Stimulated activated CD8-positive, alpha-beta memory T cell treated with anti-CD3 and anti-CD28 coated beads, Interleukin-4, amount 100 ng/mL, for 24 hours (primary cell): ENCODE results near the gene ZNF839.
A peak's percentile ranks its signal among the peaks of the same experiment; 100 is the strongest.
"Not testable (repeated sequence)": the region's sequence is repeated elsewhere in the genome, so short reads cannot be mapped to it uniquely, and the experiment has no call there.

ENCODE experiments used
- DNase-seq: peaks from one replicate; pipeline ENCODE4 v3.0.0-alpha.2; 2020; ENCODE audit warnings: low read depth

Gene ZNF839

DNA sequence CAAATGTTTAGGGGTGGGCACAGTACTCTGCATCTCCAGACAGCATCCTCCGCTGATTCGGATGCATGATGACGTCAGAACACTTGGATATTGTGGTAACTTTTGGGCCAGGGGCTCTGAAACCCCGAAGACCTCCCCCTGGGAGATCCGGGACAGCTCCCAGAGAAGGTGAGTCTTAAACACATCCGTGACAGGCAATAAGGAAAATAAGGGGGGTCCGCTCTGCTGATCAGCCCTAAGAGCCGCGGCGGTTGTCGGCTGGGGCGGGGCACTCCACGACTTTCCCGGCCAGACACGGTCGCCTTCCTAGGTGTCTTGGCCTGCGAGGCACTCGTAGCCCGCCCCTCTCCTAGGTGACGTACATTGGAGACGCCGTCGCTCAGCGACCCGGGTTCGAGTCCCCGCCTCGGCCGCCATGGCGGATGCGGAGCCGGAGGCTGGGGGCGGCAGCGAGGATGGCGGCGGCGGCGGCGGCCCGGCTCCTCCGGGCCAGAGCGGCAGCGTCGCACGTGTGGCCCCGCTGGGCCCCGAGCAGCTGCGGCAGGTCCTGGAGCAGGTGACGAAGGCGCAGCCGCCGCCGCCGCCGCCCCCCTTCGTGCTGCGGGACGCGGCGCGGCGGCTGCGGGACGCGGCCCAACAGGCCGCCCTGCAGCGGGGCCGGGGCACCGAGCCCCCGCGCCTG lies at the start of gene ZNF839:
Gene ZNF839, plus strand, starts transcription at position 396 of the 682 bp plus-strand sequence. Its CDS starts 20 bp downstream, at position 416.
- peak; percentile 92 for DNase-seq

DNA sequence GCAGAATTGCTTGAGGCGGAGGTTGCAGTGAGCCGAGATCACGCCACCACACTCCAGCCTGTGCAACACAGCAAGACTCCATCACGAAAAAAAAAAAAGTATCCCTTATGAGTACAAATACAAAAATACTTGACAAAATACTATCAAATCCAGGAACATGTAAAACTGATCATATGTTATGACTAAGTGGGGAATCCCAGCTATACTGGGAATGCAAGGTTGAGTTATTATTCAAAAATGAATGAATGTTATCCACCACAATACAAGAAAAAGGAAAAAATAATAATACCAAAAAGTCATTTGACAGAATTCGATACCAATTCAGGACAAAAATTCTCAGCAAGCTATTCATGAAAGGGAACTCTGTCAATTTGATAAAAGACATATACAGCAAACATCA lies 47.2 kb upstream of the ZNF839 start:
- no peak for DNase-seq

- no peak for DNase-seq
Measured at GRCh38 chr14:102275866-102276265, 43.7 kb upstream of the ZNF839 start.

DNA sequence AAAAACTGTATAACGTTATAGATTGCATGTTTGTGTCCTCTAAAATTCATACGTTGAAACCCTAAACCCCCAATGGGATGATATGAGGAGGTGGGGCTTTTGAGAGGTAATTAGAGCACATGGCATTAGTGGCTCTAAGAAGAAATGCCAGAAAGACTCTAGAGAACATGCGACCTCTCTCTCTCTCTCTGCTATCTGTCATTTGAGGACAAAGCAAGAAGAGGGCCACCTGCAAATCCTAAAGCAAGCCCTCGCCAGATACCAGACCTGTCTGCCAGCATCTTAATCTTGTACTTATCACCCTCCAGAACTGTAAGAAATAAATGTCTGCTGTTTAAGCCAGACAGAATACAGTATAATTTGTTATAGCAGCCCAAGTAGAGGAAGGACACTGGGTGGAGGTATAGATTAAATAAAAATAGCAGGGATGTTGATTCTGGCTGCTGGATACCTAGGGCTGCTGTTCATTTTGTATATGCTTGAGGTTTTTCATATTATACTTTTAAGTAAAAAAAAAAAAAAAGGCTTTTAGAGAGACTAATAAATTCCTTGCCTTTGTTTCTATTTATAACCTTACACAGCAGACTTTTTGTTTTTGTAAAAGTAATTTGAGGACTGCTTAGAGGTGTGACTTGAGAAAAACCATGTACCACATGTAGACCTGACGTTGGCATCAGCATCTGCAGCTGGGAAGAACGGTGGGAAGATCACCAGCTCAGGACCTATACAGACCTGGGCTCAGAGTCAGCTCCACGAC lies 41.5 kb upstream of the ZNF839 start:
- DNase-seq = no peak

- DNase-seq = no peak
Measured at GRCh38 chr14:102278631-102278935, 41.0 kb upstream of the ZNF839 start.

GRCh38 chr14:102279282-102279681 lies 40.3 kb upstream of the ZNF839 start:
- no peak for DNase-seq

DNA sequence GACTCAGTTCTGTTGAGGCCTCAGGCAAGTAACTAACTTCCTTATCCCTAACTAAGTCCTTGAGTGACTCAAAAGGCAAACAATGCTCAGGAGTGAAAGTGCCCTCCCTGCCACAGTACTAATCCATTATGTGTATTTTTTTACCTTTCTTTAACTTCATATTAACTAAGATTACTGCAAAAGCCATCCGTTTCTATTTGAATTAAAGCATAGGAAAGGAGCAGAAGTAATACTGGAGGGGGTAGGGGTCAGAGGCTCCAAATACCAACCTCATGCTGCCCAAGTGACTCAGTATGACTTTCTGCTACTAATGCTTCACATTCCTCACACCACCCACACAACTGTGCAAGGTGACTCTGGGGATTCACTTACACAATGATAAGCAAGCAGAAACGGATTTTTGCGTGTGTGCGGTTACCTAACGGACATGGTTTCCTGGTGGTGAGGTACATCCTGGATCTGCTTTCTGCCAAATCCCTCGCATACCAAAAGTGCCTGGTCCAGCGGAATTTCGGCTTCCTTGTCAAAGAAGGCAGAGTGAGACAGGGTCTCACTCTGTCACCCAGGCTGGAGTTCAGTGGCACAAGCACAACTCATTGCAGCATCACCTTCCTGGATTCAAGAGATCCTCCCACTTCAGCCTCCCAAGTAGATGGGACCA lies 39.7 kb upstream of the ZNF839 start:
- DNase-seq = no peak

- DNase-seq = no peak
Measured at GRCh38 chr14:102280376-102280962, 39.1 kb upstream of the ZNF839 start.

- DNase-seq = no peak
Measured at GRCh38 chr14:102282751-102283465, 36.6 kb upstream of the ZNF839 start.

DNA sequence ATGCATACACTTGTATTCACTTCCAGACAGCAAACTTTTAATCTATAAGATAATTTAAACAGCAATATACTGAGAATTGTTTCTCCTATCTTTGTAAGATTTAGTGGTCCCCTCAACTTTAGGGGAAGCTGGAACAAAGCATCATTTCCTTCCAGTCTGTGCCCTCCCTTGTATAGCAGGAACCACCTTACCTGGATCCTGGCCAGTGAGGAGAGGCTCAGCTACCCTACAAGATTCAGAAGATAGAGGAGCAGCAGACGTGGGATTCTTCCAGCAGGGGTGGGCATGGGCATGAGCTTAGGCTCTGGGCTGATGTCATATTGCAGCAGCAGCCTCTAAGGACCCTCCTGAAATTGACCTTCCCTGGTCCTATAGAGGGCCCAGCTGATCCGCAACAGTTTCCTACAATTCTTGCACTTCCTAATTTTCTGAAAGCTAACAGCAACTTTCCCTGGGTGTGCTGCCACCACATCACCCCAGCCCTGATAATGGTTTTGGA lies 35.9 kb upstream of the ZNF839 start:
- DNase-seq = no peak

DNA sequence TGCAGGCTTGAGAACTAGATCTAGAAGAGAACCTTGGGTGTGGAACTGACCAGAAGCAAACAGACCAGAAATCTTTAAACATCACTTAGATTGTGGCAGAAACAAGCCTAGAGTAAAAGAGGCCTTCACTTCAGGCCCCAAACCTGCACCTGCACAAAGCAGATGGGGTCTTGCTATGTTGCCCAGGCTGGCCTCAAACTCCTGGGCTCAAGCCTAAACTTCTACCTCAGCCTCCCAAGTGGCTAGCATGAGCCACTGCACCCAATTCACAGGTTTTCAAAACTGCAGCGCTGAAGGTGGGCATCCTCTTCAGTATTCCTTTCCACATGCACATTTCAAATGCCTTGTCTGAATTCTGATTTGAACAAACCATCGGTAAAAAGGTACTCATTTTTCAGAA lies 34.4 kb upstream of the ZNF839 start:
- DNase-seq = no peak

DNA sequence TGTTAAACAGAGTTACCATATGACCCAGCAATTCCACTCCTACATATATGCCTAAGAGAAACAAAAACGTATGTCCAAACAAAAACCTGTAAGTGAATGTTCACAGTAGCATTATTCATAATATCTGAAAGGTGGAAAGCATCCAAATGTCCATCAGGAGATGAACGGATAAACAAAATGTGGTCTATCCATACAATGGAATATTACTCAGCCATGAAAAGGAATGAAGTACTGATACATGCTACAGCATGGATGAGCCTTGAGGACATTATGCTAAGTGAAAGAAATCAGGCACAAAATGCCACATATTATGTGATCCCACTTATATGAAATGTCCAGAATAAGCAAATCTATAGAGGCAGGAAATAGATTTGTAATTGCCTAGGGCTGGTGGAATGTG lies 31.4 kb upstream of the ZNF839 start:
- DNase-seq = no peak

DNA sequence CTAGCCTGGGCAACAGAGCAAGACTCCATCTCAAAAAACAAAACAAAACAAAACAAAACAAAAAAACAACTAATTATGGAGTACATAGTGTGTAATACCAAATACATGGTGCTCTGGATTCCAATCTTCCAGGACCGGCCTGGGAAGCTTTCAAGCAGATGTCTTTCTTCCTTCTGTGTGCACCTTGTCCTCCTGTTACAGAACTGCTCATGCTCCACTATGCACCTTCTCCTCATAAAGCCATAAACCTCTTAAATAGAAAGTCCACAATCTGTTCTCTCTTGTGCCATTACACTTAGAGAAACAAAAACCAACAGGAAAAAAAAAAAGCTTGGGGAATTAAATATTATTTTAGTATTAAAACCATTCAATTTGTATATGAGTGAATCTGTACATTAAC lies 27.1 kb upstream of the ZNF839 start:
- DNase-seq = no peak

GRCh38 chr14:102293781-102294180 lies 25.8 kb upstream of the ZNF839 start:
- no peak for DNase-seq

DNA sequence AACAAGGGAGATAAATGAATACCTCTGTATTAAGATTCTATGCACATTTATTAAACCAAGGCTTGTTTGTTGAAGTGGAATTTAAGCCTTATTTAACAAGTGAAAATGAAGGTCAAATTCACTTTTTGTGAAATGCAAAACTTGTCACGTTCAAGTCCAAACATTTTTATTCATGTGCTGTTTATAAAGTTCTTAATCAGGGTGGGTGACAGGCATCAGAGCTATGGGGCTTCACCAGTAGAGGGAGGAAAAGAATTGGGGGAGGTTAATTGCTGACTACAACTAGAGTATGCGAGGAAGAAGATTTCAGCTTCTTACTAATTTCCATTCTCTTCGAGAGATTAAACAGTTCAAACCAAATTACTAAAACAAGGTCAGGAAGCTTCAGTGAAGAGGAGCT lies 24.3 kb upstream of the ZNF839 start:
- no peak for DNase-seq

DNA sequence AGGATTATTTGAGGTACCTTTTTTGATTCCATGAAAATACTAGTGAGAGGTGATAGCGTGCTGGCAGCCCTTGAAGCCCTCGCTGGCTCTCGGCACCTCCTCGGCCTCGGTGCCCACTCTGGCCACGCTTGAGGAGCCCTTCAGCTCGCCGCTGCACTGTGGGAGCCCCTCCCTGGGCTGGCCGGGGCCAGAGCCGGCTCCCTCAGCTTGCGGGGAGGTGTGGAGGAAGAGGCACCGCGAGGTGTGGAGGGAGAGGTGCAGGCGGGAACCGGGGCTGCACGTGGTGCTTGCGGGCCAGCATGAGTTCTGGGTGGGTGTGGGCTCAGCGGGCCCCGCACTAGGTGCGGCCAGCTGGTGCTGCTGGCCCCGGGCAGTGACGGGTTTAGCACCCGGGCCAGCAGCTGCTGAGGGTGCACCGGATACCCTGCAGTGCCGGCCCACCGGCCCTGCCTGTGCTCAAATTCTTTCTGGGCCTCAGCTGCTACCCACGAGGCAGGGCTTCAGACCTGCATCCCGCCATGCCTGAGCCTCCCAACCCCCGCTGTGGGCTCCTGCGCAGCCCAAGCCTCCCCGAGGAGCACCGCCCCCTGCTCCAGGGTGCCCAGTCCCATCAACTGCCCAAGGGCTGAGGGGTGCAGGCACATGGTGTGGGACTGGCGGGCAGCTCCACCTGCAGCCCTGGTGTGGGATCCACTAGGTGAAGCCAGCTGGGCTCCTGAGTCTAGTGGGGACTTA lies 21.9 kb upstream of the ZNF839 start:
- no peak for DNase-seq

GRCh38 chr14:102298303-102299070 lies 21.1 kb upstream of the ZNF839 start:
- DNase-seq = not testable (repeated sequence)

- DNase-seq = no peak
Measured at GRCh38 chr14:102303664-102304063, 15.9 kb upstream of the ZNF839 start.

DNA sequence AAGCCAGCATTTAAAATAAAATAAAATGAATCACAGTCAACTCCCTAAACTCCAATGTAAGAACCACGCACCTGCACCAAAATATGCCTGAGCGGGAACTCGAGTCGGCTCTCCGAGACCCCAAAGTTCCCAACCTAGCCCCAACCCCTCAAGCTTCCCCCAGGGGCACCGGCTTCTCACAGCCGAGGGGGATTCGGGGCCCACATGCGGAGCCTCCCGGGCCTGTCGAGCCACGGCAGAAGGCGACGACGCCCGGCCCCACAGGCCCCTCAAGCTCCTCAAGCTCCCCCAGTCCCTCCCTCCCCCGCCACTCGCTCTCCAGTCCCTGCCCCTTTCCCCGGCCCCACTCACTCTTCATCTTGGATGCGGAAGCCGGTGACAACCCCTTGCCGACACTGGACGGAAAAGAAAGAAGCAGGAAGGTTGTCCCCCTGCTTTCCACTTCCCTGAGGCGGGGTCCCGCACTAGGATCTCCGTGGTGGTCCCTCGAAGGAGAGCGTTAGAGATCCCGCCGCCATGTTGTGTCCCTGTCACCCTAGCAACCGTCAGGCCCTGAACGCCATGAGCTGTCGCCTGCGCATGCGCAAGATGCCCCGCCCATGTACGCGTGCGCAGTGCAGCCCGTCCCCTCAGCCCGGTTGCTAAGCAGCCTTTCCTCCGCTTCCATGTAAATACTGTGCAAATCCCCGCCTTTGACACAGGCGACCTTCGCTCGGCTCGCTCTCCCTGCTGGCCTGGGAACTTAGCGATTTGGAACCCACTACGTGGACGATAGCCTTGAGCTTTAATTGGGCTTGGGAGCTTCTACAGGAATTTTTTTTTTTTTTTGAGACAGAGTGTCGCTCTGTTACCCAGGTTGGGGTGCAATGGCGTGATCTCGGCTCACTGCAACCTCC lies 14.7 kb upstream of the ZNF839 start, which contains the start of gene MOK:
Gene MOK, minus strand, starts transcription at position 554 of the 896 bp plus-strand sequence. Its CDS starts 196 bp downstream, at position 358.
- DNase-seq = peak; percentile 95
